GM19238 (cell line): ENCODE data around the gene CCR8.

Source experiments
- DNase-seq: peaks from one replicate; pipeline ENCODE4 v3.0.0; 2011; ENCODE audit warnings: low spot score; ENCODE audit not compliant: insufficient read length

Gene CCR8

GRCh38 chr3:39329493-39329892 lies at the start of gene CCR8:
Gene CCR8 (plus strand): TSS chr3:39329709. CDS start chr3:39332332, 2,623 bp downstream.
- DNase-seq, result no peak

GRCh38 chr3:39279745-39280517 lies 49.6 kb upstream of the CCR8 start, which contains the start of gene CX3CR1:
Gene CX3CR1 (minus strand): TSS chr3:39280036. CDS start chr3:39266509, 13,527 bp downstream.
- DNase-seq, result no peak

- no peak for DNase-seq
Measured at GRCh38 chr3:39280571-39280970, 48.9 kb upstream of the CCR8 start.

- no peak for DNase-seq
Measured at GRCh38 chr3:39281533-39281932, 48.0 kb upstream of the CCR8 start.

- no peak for DNase-seq
Measured at GRCh38 chr3:39282057-39282456, 47.5 kb upstream of the CCR8 start.

- DNase-seq, result no peak
Measured at GRCh38 chr3:39284457-39284881, 45.0 kb upstream of the CCR8 start.

- no peak for DNase-seq
Measured at GRCh38 chr3:39285332-39285731, 44.2 kb upstream of the CCR8 start.

- no peak for DNase-seq
Measured at GRCh38 chr3:39286771-39287170, 42.7 kb upstream of the CCR8 start.

- no peak for DNase-seq
Measured at GRCh38 chr3:39287216-39288164, 42.0 kb upstream of the CCR8 start.

- peak; percentile 95 for DNase-seq
Measured at GRCh38 chr3:39288300-39288808, 41.2 kb upstream of the CCR8 start.

GRCh38 chr3:39289107-39289506 lies 40.4 kb upstream of the CCR8 start:
- no peak for DNase-seq

GRCh38 chr3:39290255-39290654 lies 39.3 kb upstream of the CCR8 start:
- DNase-seq, result no peak

- peak; percentile 29 for DNase-seq
Measured at GRCh38 chr3:39291903-39292329, 37.6 kb upstream of the CCR8 start.

GRCh38 chr3:39292961-39293360 lies 36.5 kb upstream of the CCR8 start:
- no peak for DNase-seq

GRCh38 chr3:39294446-39295183 lies 34.9 kb upstream of the CCR8 start:
- no peak for DNase-seq

GRCh38 chr3:39295184-39295775 lies 34.2 kb upstream of the CCR8 start:
- no peak for DNase-seq

GRCh38 chr3:39296197-39297077 lies 33.1 kb upstream of the CCR8 start:
- DNase-seq, result no peak

GRCh38 chr3:39299279-39299678 lies 30.2 kb upstream of the CCR8 start:
- no peak for DNase-seq

GRCh38 chr3:39302178-39302577 lies 27.3 kb upstream of the CCR8 start:
- no peak for DNase-seq

GRCh38 chr3:39313289-39313688 lies 16.2 kb upstream of the CCR8 start:
- DNase-seq, result no peak
